Endodermal cell (in vitro differentiated cells): Measurements from ENCODE around the gene ANTXRL. TPM values are rescaled to one million over a fixed set of nuclear protein-coding genes. Genes with fewer than 3 reads are reported as not detected.
"Not testable (repeated sequence)": the region's sequence is repeated elsewhere in the genome, so short reads cannot be mapped to it uniquely, and the experiment has no call there.

ENCODE experiments used
- DNase-seq: peaks from one replicate; pipeline ENCODE4 v3.0.0-alpha.2; 2017
- H3K27ac ChIP-seq: 2 replicates; pipeline ENCODE4 v1.5.1; 2013; ENCODE audit warnings: mild to moderate bottlenecking, low read depth, low read length, moderate library complexity
- H3K27me3 ChIP-seq: 2 replicates; pipeline ENCODE4 v1.6.1; 2013; ENCODE audit warnings: mild to moderate bottlenecking, low read length, moderate library complexity; ENCODE audit not compliant: insufficient read depth, control insufficient read depth, poor library complexity, severe bottlenecking
- H3K36me3 ChIP-seq: 2 replicates; pipeline ENCODE4 v1.7.0; 2013; ENCODE audit warnings: mild to moderate bottlenecking, low read length, moderate library complexity; ENCODE audit not compliant: control insufficient read depth, insufficient read depth
- H3K4me1 ChIP-seq: one replicate; pipeline ENCODE4 v1.7.0; 2013; ENCODE audit warnings: low read length; ENCODE audit not compliant: control insufficient read depth, insufficient read depth
- H3K4me3 ChIP-seq: 2 replicates; pipeline ENCODE4 v1.5.1; 2013; ENCODE audit warnings: mild to moderate bottlenecking, low read length, moderate library complexity
- H3K9ac ChIP-seq: 2 replicates; pipeline ENCODE4 v1.6.1; 2013; ENCODE audit warnings: mild to moderate bottlenecking, low read length, moderate library complexity; ENCODE audit not compliant: poor library complexity, severe bottlenecking; ENCODE audit errors: extremely low read depth
- H3K9me3 ChIP-seq: 2 replicates; pipeline ENCODE4 v1.6.1; 2013; ENCODE audit warnings: mild to moderate bottlenecking, low read length, moderate library complexity; ENCODE audit not compliant: control insufficient read depth
- H3K27ac Mint-ChIP-seq: 2 replicates; pipeline ENCODE4 v1.8.0; 2020; ENCODE audit warnings: mixed read lengths
- H3K27me3 Mint-ChIP-seq: 2 replicates; pipeline ENCODE4 v1.8.0; 2021; ENCODE audit warnings: mild to moderate bottlenecking, mixed read lengths; ENCODE audit not compliant: insufficient read depth
- H3K36me3 Mint-ChIP-seq: 2 replicates; pipeline ENCODE4 v1.8.0; 2020; ENCODE audit warnings: low read depth, mixed read lengths
- H3K4me1 Mint-ChIP-seq: 2 replicates; pipeline ENCODE4 v1.8.0; 2020; ENCODE audit warnings: mixed read lengths
- H3K4me3 Mint-ChIP-seq: 2 replicates; pipeline ENCODE4 v1.8.0; 2020; ENCODE audit warnings: mild to moderate bottlenecking, moderate library complexity, mixed read lengths
- H3K9me3 Mint-ChIP-seq: 2 replicates; pipeline ENCODE4 v1.8.0; 2020; ENCODE audit warnings: mild to moderate bottlenecking, mixed read lengths
- WGBS, 2 experiments: methylation state at CpG; one replicate each; pipeline versions ENCODE4 v1.1.5 to v1.1.7; 2013; ENCODE audit warnings: missing lambda C conversion rate in 2 of 2, mixed read lengths in 1 of 2; ENCODE audit not compliant: insufficient coverage in 1 of 2, insufficient read length in 1 of 2; 5-methylcytosine and 5-hydroxymethylcytosine counted together
- total RNA-seq, 2 donors: library from RNA; stranded (reverse); fragmentation: NEBNext Ultra II Directional in 1 of 2; extraction: Animal tissue kit (Norgen Biotek cat#: 25700) in 1 of 2; gene quantifications; 2 replicates in 1 of 2; 3 replicates in 1 of 2; pipeline ENCODE4 v1.2.1, GENCODE V29; 2021
- TF ChIP-seq, protein P1 (sequence below): fragments of 200-600 bp; sonication (generic); conservative IDR thresholded peaks from 2 replicates; pipeline ENCODE4 v1.5.0; 2021; ENCODE audit warnings: antibody characterized with exemption, mild to moderate bottlenecking

Gene ANTXRL
- total RNA-seq, 2 donors from 2014 or later = not detected

DNA sequence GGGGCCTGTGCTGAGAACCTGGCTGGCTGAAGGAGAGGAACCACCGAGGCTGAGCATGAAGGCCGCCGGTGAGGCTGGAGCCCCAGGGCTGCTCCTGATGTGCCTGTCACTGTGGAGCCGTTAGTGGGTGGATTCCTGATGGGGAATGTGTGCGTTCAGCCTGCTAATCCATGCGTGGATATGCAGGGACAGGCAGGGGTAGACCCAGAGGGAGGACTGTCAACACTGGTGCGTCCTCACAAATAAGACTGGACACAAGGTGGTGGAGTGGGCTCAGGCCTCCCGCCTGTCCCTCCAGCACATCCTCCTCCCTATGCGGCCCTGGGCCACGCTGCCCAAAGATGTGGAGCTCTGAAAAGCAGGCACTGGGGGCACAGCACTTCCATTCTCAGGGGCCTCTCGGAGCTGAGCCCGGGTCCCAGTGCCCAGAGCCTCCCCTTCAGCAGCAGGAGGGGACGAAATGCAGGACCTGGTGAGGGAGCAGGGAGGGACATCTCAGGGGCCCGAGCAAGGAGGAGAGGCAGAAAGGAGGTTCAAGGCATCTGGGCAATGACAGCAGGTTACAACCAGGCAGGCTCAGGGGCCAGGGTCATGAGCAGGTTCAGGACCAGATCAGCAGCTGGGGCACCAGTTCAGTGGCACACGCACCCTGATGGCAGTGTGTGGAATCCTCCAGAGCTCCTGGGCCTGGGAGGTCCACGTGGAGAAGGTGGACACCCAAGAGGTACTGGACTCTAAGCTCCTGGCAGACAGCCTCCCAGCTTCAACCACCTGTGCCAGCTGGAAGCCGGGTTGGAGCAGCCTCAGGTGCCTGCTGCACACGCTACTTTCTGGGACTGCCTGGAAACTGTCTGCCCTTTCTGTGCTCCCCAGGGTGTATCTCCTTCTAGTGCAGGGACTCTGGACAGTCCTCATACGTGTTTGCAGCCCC is 33.5 kb upstream of the ANTXRL start:
- Mint-ChIP-seq H3K4me1 (peaks cover 7% of the 10 kb centered on the region), H3K27ac (no peak overlapping the region), H3K4me3 (no peak overlapping the region), H3K27me3 (no peaks in the 10 kb centered on the region), H3K9me3 (no peaks in the 10 kb centered on the region), H3K36me3 (no peaks in the 10 kb centered on the region)
- no peaks in the 10 kb centered on the region for H3K36me3 ChIP-seq
- no peaks in the 10 kb centered on the region for H3K9me3 ChIP-seq
- WGBS, 2 experiments = 84 to 89% methylated on average over 10 to 19 of the region's 19 CpGs
- no peaks in the 10 kb centered on the region for H3K27me3 ChIP-seq
- no peaks in the 10 kb centered on the region for H3K4me1 ChIP-seq
- no peak overlapping the region for H3K9ac ChIP-seq
- H3K27ac ChIP-seq = no peak overlapping the region
- TF ChIP-seq, protein P1, sequence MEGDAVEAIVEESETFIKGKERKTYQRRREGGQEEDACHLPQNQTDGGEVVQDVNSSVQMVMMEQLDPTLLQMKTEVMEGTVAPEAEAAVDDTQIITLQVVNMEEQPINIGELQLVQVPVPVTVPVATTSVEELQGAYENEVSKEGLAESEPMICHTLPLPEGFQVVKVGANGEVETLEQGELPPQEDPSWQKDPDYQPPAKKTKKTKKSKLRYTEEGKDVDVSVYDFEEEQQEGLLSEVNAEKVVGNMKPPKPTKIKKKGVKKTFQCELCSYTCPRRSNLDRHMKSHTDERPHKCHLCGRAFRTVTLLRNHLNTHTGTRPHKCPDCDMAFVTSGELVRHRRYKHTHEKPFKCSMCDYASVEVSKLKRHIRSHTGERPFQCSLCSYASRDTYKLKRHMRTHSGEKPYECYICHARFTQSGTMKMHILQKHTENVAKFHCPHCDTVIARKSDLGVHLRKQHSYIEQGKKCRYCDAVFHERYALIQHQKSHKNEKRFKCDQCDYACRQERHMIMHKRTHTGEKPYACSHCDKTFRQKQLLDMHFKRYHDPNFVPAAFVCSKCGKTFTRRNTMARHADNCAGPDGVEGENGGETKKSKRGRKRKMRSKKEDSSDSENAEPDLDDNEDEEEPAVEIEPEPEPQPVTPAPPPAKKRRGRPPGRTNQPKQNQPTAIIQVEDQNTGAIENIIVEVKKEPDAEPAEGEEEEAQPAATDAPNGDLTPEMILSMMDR = no peak
- no peak overlapping the region for H3K4me3 ChIP-seq
- DNase-seq = no peak

DNA sequence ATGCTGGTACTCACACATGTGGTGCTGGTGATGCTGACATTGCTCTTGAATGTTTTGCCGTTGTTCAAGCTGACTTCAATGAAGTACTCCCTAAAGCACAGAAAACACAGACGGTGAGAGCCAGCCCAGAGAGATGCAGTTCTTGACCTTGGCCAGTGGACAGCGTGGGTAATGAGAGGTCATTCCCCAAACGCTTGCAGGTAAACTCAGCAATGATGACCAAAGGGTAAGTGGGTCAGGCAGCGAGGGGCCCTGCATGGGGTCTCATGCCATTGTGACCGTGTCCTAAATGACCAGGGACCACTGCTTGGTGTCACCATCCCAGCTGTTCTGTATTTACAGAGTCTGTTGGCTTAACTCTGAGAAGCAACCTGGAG is 32.8 kb upstream of the ANTXRL start:
- H3K9me3 ChIP-seq = no peaks in the 10 kb centered on the region
- no peaks in the 10 kb centered on the region for H3K4me1 ChIP-seq
- no peak overlapping the region for H3K27ac ChIP-seq
- no peak for DNase-seq
- Mint-ChIP-seq H3K9me3 (no peaks in the 10 kb centered on the region), H3K36me3 (no peaks in the 10 kb centered on the region), H3K27me3 (no peaks in the 10 kb centered on the region), H3K4me3 (no peak overlapping the region), H3K27ac (no peak overlapping the region), H3K4me1 (peaks cover 7% of the 10 kb centered on the region)
- no peaks in the 10 kb centered on the region for H3K36me3 ChIP-seq
- H3K4me3 ChIP-seq = no peak overlapping the region
- H3K9ac ChIP-seq = no peak overlapping the region
- no peaks in the 10 kb centered on the region for H3K27me3 ChIP-seq
- WGBS, 2 experiments = 88 to 92% methylated on average over 6 of the region's 6 CpGs
- TF ChIP-seq, protein P1 = no peak

DNA sequence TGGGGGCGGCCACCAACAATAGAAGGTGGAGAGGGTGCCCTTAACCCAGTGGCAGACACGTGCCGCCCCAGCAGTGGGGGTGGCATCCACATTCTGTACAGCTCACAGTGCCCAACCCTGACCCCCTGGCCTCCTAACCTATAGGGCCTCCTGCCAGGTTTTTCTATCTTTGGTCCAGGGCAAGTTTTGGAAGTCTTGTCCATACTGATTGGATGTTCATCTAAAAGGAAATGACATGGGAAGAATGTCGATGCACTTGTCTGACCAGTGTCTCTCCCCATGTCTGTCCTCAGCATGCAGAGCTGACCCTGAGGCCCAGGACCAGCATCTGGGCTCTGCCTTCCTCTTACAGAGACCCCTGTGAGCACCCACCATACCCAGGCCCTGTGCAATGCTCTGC is 32.3 kb upstream of the ANTXRL start:
- Mint-ChIP-seq H3K27ac (no peak overlapping the region), H3K9me3 (no peaks in the 10 kb centered on the region), H3K36me3 (no peaks in the 10 kb centered on the region), H3K27me3 (no peaks in the 10 kb centered on the region), H3K4me3 (no peak overlapping the region), H3K4me1 (peaks cover 7% of the 10 kb centered on the region)
- Histone ChIP-seq H3K27ac (no peak overlapping the region), H3K27me3 (no peaks in the 10 kb centered on the region), H3K36me3 (no peaks in the 10 kb centered on the region), H3K9me3 (no peaks in the 10 kb centered on the region), H3K9ac (no peak overlapping the region), H3K4me1 (no peaks in the 10 kb centered on the region), H3K4me3 (no peak overlapping the region)
- DNase-seq = no peak
- TF ChIP-seq, protein P1 = no peak
- 90% methylated on average over 4 of the region's 4 CpGs for WGBS, 2 experiments

DNA sequence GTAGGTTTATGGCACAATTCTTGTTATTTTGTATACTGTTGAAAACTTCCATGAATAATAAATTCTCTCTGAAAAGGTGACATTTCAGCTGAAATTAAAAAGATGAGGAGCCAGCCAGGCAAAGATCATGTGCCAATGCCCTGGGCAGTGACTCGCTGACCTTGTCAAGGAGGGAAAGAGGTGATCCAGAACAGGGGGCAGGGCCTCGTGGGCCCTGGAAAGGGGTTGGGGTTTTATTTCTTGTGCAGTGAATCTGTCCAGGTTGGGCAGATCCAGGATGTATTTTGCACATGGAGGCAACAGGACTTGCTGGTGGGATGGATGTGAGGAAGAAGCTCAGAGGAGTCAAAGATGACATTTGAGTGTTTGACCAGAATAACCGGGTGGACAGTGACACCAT is 31.6 kb upstream of the ANTXRL start:
- H3K4me1 Mint-ChIP-seq, H3K4me1 ChIP-seq, DNase-seq, H3K9me3 ChIP-seq, H3K36me3 ChIP-seq, H3K27ac Mint-ChIP-seq, H3K36me3 Mint-ChIP-seq, H3K27ac ChIP-seq, H3K27me3 ChIP-seq, H3K27me3 Mint-ChIP-seq, H3K9ac ChIP-seq, H3K9me3 Mint-ChIP-seq, H3K4me3 Mint-ChIP-seq, H3K4me3 ChIP-seq: not testable (repeated sequence)
- 88% methylated on average over 3 of the region's 3 CpGs; no CpG with 5 or more reads in 1 of the 2 experiments for WGBS, 2 experiments
